AG09319 (cell line): ENCODE data around the gene KCNJ15.

Source experiments
- DNase-seq: peaks from one replicate; pipeline ENCODE4 v3.0.0-alpha.2; 2010; ENCODE audit warnings: low read depth; ENCODE audit errors: extremely low read depth
- CTCF ChIP-seq: IDR thresholded peaks from 2 replicates; pipeline ENCODE4 v1.5.1; 2011; ENCODE audit warnings: low read depth, mild to moderate bottlenecking, inconsistent platforms, low read length, moderate library complexity

The KCNJ15 gene

GRCh38 chr21:38310646-38311485 is 54.1 kb downstream of the KCNJ15 start:
- no peak for TF ChIP-seq CTCF
- DNase-seq: no peak

- DNase-seq: no peak
- TF ChIP-seq CTCF: no peak
Measured at GRCh38 chr21:38311765-38312164, 55.0 kb downstream of the KCNJ15 start.

GRCh38 chr21:38312822-38313221 is 56.0 kb downstream of the KCNJ15 start:
- no peak for DNase-seq

GRCh38 chr21:38314558-38314957 is 57.8 kb downstream of the KCNJ15 start:
- no peak for TF ChIP-seq CTCF

More at GRCh38 chr21:38312822-38313221, 56.0 kb downstream of the KCNJ15 start:
- no peak for TF ChIP-seq CTCF

DNA sequence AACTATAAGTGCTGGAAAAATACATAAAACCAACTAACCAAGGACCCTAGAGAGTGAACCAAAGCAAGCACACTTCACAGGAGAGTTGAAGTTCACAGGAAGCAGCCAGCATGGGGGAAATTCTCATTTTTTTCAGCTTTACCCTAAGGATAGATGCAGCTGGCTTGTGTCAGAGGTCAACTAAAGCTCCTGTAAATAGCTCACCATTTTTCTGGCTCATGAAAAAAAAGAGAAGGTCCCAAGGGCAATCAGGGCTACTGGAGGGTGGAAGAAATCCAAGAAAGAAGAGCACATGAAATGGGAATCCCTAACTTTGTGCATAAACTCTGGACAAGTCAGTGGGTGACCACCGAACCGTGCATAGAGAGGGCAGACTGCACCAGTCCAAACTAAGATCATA is 58.3 kb downstream of the KCNJ15 start:
- no peak for TF ChIP-seq CTCF
- DNase-seq: no peak

More at GRCh38 chr21:38314558-38314957, 57.8 kb downstream of the KCNJ15 start:
- no peak for DNase-seq

DNA sequence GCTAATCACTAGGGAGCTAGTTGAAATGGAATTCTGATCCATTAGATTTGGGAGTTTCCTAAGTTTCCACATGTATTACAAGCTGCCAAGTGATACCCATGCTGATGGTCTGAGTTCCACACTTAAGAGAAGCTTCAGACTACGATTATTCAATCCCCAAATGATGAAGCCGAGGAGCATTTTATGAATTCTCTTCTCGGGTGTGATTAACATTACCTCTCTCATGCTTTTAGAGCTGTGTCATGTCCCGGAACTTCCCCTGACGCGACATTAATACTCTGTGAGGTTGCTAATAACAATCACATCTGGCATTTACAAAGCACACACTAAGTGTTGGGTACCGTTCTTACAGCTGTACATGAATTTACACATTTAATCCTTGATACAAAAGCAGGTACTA is 63.0 kb downstream of the KCNJ15 start:
- DNase-seq: no peak
- TF ChIP-seq CTCF: no peak

GRCh38 chr21:38321568-38321967 is 64.8 kb downstream of the KCNJ15 start:
- no peak for TF ChIP-seq CTCF
- no peak for DNase-seq
